Dedifferentiated amniotic fluid mesenchymal stem cell (primary cell): ENCODE data around the gene KIAA0232.
"Not testable (repeated sequence)": the region's sequence is repeated elsewhere in the genome, so short reads cannot be mapped to it uniquely, and the experiment has no call there.

Experiments used
- DNase-seq: peaks from one replicate; pipeline ENCODE4 v3.0.0-alpha.2; 2016; ENCODE audit errors: extremely low spot score

KIAA0232 gene

GRCh38 chr4:6885953-6886557 lies 103.5 kb downstream of the KIAA0232 start:
- DNase-seq, result no peak

- DNase-seq, result no peak
Measured at GRCh38 chr4:6886886-6887285, 104.4 kb downstream of the KIAA0232 start.

- DNase-seq, result no peak
Measured at GRCh38 chr4:6887591-6888371, 105.3 kb downstream of the KIAA0232 start.

GRCh38 chr4:6888506-6889071 lies 106.1 kb downstream of the KIAA0232 start:
- no peak for DNase-seq

- no peak for DNase-seq
Measured at GRCh38 chr4:6889101-6889735, 106.7 kb downstream of the KIAA0232 start.

GRCh38 chr4:6889736-6890324 lies 107.3 kb downstream of the KIAA0232 start:
- no peak for DNase-seq

GRCh38 chr4:6890358-6890757 lies 107.8 kb downstream of the KIAA0232 start:
- DNase-seq, result no peak

- DNase-seq, result not testable (repeated sequence)
Measured at GRCh38 chr4:6890971-6891370, 108.4 kb downstream of the KIAA0232 start.

- no peak for DNase-seq
Measured at GRCh38 chr4:6891436-6892170, 109.1 kb downstream of the KIAA0232 start.

- no peak for DNase-seq
Measured at GRCh38 chr4:6892190-6892908, 109.8 kb downstream of the KIAA0232 start.

GRCh38 chr4:6892909-6893202 lies 110.3 kb downstream of the KIAA0232 start:
- no peak for DNase-seq

- DNase-seq, result peak; percentile 36
Measured at GRCh38 chr4:6893449-6894085, 111.0 kb downstream of the KIAA0232 start.

GRCh38 chr4:6894086-6894478 lies 111.6 kb downstream of the KIAA0232 start:
- no peak for DNase-seq

GRCh38 chr4:6894528-6895498 lies 112.3 kb downstream of the KIAA0232 start:
- DNase-seq, result no peak

- no peak for DNase-seq
Measured at GRCh38 chr4:6896035-6896434, 113.5 kb downstream of the KIAA0232 start.

GRCh38 chr4:6898763-6899162 lies 116.2 kb downstream of the KIAA0232 start:
- DNase-seq, result no peak

- DNase-seq, result no peak
Measured at GRCh38 chr4:6900181-6900812, 117.8 kb downstream of the KIAA0232 start.

GRCh38 chr4:6900956-6901355 lies 118.4 kb downstream of the KIAA0232 start:
- no peak for DNase-seq
